GM18868 (cell line): ENCODE results near the gene INS.
"Not testable (repeated sequence)": the region's sequence is repeated elsewhere in the genome, so short reads cannot be mapped to it uniquely, and the experiment has no call there.

ENCODE experiments used
- ATAC-seq: cut with Tn5 transposase; IDR thresholded peaks from one replicate; pipeline ENCODE4 v1.9.1; 2021; ENCODE audit warnings: mild to moderate bottlenecking, moderate library complexity; ENCODE audit not compliant: unreplicated experiment

INS gene

DNA sequence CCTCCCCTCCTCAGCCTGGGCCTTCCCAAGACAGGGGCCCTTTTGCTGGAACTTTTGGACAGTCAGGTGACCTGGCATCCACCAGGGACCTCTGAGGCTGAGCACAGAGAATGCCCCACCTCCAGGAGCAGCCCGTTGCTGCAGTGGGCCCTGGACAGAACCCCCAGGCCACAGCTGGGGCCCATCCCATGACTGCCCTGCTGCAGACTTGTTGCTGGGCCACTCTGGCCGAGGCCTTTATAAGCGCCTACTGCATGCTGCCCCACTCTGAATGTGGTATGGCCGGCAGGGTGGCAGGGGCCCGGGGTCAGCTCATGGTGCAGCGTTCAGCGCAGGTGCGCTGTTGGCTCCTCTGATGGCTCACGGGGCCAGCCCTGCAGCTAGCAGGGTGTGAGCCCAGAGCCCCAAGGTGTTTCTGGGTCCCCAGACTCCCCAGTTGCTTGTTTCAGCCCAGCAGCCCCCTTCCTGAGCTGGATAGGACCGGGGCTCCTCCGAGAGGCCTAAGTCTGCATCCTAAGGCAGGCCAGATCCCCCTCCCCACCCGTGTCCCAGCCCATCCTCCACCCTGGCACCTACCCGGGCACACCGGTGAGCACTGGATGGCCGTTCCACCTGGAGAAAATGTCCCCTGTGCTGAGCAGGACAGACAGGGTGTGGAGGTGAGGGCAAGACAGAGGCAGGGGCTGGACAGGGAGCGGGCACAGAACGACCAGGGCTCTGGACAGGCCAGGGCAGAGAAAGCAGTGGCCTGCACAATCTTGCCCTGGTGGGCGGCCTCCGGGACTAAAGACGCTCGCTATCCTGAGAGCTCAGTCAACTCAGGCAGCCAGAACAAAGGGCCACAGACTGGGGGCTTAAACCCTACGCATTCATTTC, 38.7 kb upstream of the INS start:
- no peak for ATAC-seq

DNA sequence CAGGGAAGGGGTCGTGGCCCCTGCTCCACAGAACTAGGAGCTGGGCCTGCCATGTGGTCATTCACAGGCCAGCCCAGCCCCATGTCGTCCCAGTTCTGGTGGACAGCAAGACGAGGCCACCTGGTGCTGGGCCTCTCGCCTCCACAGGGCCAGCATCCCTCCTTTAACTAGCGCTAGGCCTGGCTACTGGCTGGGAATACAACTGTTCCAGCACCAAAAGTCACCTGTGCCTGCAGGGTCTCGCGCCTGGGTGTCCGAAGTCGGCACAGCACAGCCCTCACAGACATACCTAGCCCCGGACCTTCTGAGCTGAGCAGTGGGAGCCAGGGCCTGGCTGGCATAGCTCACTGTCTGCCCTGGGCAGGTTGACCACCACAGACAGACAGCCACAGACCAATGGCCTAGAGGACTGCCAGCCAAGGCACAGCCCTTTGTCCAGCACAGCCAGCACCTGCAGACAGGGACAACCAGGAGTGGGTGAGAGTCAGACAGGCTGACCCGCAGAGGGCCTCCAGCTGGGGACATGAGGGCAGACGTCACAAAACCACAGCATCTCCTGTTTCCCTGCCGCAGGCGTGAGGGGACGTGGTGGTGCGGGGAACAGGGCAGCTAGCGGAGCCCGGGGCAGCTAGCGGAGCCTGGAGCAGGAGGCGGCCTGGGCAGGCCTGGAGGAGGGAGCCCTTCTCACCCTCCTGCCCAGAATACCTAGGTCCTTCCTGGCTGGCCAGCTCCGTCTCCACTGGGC, 37.8 kb upstream of the INS start:
- no peak for ATAC-seq

DNA sequence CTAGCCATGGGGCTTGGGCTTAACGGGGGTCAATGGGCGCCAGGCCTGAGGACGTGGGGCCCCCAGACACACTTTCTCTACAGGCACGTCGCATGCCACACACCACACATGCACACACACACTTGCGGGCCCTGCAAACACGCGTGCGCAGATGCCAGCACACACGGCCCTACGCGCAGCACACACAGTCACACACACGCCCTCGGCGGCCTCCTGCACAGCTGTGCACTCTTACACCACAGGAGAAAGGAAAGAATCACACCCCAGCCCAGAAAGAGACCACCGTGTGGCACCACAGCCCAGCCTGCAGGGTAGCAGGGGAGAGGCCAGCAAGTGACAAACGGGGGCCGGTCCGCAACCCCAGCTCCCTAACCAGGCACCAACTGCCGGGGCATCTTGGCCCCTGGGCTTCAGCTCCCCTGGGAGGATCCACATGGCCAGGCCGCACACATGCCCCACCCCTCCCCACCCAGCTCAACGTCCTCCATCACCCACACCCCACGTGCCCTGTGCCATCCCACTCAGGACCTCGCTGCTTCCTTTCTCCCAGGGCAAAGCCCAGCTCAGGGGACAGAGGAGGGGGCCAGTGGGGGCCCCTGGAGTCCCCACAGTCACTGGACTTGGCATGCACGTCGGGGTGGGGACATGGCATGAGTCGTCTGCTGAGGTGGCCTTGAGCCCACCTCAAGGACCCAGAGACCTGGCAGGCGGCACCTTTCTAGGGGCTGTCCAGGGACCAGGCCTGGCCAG, 36.9 kb upstream of the INS start:
- ATAC-seq, result no peak

DNA sequence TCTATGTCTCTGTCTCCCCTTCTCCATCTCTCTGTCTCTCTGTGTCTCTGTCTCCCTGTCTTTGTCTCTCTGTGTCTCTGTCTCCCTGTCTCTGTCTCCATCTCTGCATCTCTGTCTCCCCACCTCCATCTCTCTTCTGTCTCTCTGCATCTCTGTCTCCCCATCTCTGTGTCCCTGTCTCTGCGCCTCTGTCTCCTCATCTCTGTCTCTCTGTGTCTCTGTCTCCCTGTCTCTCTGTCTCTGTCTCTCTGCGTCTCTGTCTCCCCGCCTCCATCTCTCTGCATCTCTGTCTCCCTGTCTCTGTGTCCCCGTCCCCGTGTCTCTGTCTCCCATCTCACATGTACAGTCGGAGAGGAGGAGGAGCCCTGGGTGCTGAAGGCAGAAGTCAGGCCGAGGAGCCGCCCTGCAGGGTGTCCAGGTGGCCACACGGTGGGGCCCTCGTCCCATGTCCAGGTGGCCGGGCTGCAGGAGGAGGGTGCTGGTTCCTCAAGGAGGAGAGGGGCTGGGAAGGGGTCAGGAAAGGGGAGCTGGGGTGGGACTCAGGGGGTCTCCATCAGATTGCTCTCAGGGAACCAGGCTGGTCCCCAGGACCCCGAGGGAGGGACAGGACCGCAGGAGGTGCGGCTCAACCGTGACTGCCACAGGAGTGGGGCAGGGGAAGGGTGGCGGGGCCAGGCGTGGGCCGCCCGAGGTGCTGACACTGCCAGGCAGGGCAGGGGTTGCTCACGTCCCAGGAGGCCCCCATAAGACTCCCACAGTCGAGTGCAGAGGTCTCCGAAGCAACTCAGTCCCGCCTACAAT, 36.2 kb upstream of the INS start:
- ATAC-seq, result no peak

DNA sequence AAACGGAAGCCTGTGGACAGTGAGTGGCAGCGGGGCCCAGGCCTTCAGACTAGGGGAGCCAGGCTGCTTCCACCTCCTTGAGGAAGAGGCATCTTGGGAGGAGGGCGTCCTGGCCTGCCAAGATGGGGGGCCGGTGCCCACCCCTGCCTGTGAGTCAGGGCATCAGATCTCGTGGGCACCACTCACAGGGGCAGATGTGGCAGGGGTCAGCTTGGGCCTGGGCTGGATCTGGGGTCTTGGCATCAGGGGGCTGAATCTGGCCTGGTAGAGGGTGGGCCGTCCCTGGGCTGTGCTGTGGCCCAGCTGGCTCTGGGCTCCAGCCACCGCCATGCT, 34.7 kb upstream of the INS start:
- ATAC-seq, result no peak

DNA sequence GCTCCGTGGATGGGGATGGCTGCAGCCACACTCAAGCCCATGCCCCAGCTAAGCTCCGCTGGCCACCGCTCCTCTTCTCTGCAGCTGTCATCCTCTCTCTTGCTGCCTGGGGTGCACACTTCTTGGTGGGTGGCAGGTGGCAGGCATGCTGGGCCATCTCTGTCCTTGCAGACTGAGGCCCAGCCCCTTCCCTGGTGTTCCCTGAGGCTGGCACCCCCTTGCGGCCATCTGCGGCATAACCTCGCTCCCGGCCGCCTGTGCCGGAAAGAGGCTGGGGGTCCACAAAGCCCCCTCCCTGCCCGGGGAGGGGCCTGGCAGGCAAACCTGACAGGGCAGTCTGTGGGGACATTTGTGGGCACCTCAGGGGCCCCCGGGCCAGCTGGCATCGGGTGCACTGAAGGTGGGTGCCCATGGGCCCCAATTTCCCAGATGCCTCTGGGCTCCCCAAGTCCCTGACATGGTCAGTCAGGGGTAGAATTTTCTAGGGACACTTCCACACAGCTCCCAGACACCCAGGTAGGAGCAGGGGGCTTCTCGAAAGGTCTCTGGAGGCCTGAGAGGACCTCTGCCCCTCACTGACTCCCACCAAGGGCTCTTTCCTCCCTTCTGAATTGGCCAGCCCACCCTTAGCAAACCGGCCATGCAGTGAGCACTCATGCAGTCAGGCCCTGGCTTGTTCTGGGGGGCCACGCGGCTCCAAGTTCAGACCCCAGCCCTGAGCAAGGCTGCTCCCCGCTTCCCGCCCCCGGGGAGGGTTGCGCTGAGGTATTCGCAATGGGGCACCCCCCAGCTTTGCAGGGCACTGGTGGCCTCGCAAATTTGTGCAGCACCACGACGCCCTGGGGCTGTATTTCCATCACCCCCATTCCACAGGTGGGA, 34.1 kb upstream of the INS start:
- no peak for ATAC-seq

DNA sequence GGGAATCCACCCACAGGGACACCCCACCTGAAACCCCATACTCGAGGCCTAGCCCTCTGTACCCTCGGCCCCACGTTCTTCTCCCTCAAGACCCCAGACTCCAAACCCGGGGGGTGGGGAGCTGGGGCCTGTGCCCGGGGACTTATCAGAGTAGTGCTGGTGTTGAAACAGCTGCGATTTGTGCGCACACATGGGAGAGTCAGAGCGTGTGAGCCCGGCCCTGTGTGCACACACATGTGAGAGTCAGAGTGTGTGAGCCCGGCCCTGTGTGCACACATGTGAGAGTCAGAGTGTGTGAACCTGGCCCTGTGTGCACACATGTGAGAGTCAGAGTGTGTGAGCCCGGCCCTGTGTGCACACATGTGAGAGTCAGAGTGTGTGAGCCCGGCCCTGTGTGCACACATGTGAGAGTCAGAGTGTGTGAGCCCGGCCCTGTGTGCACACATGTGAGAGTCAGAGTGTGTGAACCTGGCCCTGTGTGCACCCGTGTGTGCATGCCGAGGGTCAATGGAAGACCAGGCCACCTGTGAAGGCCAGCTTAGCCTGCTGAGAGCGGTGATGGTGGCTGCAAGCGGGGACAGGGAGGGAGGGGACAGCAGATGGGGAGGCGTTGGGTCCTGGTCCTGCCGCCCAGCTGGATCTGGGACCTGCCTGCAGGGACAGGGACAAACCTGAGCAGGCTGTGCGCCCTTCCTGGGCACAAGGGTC, 33.0 kb upstream of the INS start:
- ATAC-seq, result not testable (repeated sequence)

DNA sequence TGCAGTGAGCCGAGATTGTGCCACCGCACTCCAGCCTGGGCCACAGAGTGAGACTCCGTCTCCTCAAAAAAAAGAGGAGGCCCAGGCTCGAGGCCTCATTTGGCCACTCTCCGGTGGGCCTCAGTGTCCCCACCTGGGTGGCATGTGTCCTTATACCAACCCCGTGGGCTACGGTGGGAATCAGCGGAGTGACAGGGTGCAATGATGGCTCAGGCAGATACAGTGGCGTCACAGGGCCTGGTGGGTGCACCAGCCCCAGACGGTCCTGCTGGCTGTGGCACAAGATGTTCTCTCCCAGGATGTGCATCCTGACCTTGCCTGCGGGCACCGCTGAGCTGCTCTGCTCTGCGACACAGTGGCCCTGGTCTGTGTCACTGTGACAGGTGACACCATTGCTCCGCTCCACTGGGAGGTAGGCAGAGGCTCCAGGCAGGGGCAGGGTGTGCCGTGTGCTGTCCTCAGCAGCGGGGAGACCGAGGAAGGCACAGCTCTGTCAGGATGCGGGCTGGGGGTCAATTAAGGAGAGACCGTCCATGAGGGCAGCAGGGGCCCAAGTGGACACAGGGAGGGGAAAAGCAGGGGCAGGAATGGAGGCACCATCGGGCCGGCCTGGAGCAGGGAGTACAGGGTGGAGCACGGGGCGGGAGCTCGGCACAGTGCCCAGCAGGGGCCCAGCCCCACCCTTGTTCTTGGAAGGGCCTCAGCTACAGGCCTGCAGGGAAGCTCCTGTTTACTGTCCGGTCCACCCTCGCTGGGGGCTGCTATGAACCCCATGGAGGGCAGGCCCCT, 32.3 kb upstream of the INS start:
- ATAC-seq, result no peak

DNA sequence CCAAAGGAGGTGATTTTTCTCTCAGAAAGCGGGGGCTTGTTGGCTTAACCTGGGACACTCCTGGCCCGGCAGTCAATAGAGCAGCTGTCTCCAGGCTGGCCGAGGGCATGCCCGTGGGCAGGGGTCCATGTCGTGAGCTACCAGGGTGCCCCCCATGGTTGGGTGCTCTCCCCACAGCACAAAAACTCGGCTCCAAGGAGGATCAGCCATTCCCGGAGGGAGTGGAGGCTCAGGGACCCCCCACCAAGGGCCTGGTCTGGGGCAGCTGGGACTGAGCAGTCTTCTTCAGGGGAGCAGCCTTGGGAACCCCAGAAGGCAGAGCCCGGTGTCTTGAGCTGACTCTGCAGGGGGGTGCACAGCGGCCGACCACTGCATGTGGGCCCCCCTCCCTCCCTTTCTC, 31.4 kb upstream of the INS start:
- no peak for ATAC-seq

DNA sequence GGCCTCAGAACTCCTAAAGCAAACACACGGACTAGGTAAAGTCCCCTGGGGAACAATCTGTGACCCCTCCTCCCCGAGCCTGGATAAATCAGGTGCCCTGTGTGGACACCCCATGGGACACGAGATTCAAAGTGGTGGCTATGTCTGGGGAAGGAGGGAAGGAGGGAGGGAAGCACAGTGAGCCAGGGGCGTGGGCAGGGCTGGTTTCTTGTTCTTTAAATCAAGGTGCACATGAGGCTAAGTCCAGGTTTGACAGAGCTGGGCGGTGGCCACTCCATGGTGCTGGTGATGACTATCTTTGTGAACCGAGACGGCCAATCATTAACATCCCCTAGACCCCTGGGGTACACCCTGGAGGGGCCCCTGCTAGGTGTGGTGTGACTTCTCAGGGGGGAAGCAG, 30.9 kb upstream of the INS start:
- no peak for ATAC-seq

DNA sequence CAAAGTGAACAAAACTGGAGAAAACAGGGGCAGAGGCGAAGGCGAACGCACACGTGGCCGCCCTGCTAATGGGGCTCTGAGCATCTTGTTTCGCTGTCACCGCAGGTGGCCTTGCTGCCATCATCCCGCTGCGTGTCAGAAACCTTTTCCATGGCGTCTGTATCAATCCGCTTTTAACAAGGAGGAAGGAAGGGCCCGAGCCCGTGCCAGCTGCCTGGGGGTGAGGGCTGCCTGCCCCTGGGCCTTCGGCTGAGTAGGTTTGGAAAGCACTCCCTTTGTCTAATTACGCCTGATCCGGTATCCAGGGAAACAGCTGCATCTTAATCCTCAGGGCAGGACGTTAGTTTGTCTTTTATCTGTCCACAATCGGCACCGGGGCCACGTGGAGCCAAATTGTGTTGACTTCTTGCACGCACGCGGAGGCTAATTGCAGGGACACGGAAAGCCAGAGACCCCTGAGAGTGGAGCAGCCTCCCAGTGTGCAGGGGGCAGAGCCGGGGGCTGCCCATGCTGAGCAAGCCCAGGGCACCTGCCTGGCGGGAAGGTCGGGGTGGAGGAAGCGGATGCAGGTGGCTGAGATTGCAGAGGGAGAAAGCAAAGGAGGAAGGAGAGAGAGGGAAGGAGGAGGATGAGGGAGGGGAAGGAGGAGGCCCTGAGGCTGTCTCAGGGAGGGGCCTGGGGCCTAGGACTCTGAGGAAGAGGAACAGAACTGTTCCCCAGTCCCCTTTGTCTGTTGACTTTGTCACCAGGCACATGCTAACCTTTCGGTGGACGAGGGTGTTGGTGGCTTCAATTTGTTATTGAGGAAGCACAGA, 29.9 kb upstream of the INS start:
- no peak for ATAC-seq

DNA sequence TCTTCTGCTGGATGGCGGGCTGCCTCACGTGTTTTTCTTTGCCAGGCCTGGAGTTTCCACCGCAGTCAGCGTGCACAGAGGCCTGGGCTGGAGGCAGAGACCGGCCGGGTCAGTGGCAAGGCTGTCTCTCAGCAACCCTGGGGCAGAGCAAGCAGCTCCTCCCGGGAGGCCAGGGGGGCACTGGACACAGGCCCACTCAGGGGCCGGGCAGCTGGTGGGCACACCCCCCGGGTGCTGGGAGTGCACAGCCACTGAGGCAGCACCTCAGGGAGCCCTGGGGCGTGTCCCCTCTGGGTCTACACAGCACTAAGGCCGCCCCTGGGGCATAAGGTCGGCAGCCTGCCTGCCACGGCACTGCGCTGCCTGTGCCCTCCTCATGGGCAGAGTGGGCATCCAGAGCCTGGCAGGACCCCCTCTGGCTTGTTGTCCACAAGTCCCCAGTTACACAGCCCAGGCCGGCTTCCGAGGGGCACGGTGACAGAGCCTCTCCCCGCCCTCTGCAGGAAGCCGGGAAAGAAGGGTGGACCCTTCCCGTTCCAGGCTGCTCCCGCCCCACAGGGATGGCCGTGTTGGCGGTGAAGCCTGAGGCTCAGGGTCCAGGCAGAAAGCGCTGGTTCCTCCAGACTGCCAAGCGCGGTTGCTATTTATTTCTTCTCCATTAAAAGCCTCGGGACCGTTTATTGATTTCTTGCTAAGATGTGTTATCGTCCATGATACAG, 29.1 kb upstream of the INS start:
- no peak for ATAC-seq

DNA sequence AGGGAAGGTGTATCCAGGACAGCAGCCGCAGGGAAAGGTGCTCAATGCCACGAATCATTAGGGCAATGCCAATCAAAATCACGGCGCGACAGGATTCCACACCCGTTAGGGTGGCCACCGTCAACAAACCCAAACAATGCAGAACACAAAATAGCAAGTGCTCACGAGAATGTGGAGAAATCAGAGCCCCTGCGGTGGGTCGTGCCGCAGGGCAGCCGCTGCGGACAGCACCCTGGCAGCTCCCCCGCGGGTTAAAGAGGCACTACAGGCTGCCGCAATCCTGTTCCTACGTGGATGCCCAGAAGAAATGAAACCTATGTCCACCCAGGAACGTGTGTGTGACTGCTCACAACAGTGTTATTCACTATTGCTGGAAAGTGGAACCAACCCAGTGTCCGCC, 27.7 kb upstream of the INS start:
- ATAC-seq, result no peak

DNA sequence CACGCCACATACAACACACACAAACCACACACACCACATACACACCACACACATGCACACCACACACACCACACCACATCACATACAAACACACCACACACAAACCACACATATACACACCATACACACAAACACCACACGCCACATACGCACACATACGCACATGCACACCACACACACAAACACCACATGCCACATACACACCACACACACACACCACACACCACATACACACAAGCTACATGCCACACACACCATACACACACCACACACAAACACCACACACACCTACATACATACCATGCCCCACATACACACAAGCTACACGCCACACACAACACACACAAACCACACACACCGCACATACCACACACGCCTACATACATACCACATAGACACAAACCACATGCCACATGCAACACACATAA, 26.3 kb upstream of the INS start:
- ATAC-seq, result no peak

DNA sequence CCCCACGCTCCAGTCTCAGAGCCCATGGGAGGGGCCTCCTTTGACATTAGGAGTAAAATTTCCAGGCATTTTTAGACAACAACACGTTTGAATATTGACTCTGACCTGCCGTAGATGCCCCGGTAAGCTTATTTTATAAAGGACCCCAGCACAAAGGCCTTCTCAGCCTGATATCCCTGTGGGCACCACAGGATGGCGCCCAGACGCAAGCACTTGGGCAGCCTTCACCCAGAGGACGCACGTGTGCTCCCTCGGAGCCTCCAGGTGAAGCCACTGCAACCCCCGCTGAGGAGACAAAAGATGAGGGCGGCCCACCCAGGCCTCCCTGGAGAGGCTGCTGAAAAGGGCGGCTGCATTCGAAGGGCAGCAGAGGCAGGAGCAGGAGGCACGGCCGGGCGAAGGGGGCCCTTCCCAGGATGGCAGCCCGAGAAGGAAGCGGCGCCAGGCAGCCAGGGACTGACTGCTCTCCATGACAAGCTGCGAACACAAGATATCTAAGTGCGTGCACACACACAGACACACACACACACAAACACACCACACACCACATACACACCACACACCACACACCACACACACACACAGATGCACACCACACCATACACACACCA, 25.8 kb upstream of the INS start:
- ATAC-seq, result no peak

DNA sequence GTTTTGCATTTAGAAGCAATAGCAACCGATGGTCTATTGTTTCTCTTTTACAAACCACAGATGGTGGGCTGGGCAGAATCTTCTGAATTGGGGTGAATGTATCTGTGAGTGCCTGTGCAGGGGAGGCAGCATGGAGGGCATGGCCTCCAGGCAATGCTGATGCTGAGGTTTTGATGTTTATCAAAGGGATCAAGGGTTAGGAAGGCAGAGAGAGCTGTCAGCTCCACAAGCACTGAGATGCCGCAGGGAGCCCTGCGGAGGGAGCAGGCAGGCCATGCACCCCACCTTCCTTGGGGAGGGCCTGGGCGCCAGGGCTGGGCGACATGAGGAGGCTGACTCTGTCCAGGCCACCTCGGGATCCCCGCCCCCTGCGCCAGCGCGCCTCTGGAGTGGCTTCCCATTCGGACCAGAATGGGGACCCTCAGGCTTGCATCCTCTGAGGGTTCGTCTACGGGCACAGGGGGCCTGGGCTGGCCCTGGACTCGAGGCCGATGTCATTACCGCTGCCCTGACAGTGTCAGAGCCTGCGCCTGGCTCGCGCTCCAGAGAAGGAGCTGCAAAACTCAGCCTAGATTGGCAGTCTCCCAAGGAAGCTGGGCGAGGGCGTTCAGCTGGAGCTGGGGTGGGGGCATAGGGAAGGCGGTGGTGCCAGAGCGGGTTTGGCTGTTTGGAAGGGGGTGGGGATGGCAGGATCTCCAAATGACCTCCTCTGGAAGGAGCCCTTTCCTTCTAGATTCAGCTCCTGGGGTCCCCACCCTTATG, 24.5 kb upstream of the INS start:
- ATAC-seq, result no peak
